Calu3 (cell line): ENCODE data around the gene LRRTM4. TPM values are rescaled to one million over a fixed set of nuclear protein-coding genes. Genes with fewer than 3 reads are reported as not detected.

Source experiments
- BruUV-seq: library from RNA; stranded (reverse); fragments of 400-500 nt; replicated peaks from 2 replicates; lab custom pipeline; 2021; lab: Mats Ljungman, UMichigan
- CTCF ChIA-PET: fragments of 300-600 bp; sonication (Branson Sonifier 250); formaldehyde crosslinking; loops from one replicate; lab custom pipeline; 2022; ENCODE audit warnings: antibody characterized with exemption; lab: Charles Lee
- DNase-seq: peaks from one replicate; pipeline ENCODE4 v3.0.0; 2022
- H3K27ac Mint-ChIP-seq: one replicate; pipeline ENCODE4 v1.8.0; 2022; ENCODE audit warnings: mixed read lengths; ENCODE audit not compliant: unreplicated experiment
- H3K27me3 Mint-ChIP-seq: one replicate; pipeline ENCODE4 v1.8.0; 2022; ENCODE audit warnings: mixed read lengths; ENCODE audit not compliant: unreplicated experiment
- H3K36me3 Mint-ChIP-seq: one replicate; pipeline ENCODE4 v1.8.0; 2022; ENCODE audit warnings: mild to moderate bottlenecking, moderate library complexity, mixed read lengths; ENCODE audit not compliant: insufficient read depth, unreplicated experiment
- H3K4me1 Mint-ChIP-seq: one replicate; pipeline ENCODE4 v1.8.0; 2022; ENCODE audit warnings: mild to moderate bottlenecking, low read depth, mixed read lengths; ENCODE audit not compliant: unreplicated experiment
- H3K4me3 Mint-ChIP-seq: one replicate; pipeline ENCODE4 v1.8.0; 2022; ENCODE audit warnings: mild to moderate bottlenecking, low read depth, moderate library complexity, mixed read lengths; ENCODE audit not compliant: unreplicated experiment
- H3K9me3 Mint-ChIP-seq: one replicate; pipeline ENCODE4 v1.8.0; 2022; ENCODE audit warnings: low read depth, mixed read lengths; ENCODE audit not compliant: unreplicated experiment
- intact Hi-C: fragments of 100-400 bp; cut with micrococcal nuclease; formaldehyde crosslinking; loops from one replicate; pipeline ENCODE4 v1.10.0; 2022; ENCODE audit not compliant: unreplicated experiment
- total RNA-seq: library from RNA; stranded (reverse); gene quantifications from 2 replicates; pipeline ENCODE4 v1.2.3, GENCODE V29; 2022
- TF ChIP-seq, protein P1 (sequence below): fragments of 200-600 bp; IDR thresholded peaks from one replicate; pipeline ENCODE4 v1.8.0; 2022; ENCODE audit warnings: antibody characterized with exemption; ENCODE audit not compliant: unreplicated experiment

LRRTM4 gene
- total RNA-seq, 1 experiment from 2014 or later, result not detected

DNA sequence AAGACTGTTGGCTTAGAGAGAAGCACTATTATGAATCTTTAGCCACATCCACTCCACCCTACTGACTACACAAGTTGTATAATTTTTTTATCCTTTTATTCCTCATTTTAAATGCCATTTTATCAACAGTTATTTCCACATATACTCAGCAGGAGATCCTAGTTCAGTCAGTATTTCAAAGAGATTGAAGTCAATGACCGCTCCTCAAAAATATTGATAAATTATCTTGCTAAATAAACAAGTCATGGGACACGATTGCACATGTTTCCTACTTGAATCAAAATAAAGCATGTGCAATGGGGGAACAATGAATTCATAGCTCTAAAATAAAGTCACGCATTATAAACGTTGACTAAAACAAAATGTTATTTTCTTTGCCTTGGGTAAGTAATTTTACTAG is 496.5 kb downstream of the LRRTM4 start:
- H3K36me3 Mint-ChIP-seq, result no peaks in the 10 kb centered on the region
- H3K9me3 Mint-ChIP-seq, result peaks cover 16% of the 10 kb centered on the region
- H3K4me1 Mint-ChIP-seq, result no peaks in the 10 kb centered on the region
- no peak for DNase-seq
- intact Hi-C loops, result no loop called here
- H3K4me3 Mint-ChIP-seq, result no peak overlapping the region
- no peaks in the 10 kb centered on the region for H3K27me3 Mint-ChIP-seq
- TF ChIP-seq, protein P1, sequence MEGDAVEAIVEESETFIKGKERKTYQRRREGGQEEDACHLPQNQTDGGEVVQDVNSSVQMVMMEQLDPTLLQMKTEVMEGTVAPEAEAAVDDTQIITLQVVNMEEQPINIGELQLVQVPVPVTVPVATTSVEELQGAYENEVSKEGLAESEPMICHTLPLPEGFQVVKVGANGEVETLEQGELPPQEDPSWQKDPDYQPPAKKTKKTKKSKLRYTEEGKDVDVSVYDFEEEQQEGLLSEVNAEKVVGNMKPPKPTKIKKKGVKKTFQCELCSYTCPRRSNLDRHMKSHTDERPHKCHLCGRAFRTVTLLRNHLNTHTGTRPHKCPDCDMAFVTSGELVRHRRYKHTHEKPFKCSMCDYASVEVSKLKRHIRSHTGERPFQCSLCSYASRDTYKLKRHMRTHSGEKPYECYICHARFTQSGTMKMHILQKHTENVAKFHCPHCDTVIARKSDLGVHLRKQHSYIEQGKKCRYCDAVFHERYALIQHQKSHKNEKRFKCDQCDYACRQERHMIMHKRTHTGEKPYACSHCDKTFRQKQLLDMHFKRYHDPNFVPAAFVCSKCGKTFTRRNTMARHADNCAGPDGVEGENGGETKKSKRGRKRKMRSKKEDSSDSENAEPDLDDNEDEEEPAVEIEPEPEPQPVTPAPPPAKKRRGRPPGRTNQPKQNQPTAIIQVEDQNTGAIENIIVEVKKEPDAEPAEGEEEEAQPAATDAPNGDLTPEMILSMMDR, result no peak
- no TSS peak for BruUV-seq
- CTCF ChIA-PET, result no interaction called here
- no peak overlapping the region for H3K27ac Mint-ChIP-seq

DNA sequence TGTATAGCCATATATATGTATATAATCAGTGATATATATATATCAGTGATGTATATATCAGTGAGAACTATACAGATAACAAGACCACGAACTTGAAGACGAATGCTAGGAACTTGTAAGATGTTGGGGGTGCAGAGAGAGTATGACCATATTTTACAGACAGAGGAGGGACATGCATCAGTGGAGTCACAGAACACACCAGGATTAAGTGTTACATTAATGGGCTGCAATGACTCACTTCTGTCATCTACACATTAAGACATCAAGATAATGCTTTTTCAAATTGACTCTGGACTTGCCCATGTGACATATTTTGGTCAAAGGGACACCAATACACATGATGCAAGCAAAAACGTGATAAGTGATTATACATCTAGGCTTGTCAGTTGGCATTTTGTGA is 501.0 kb downstream of the LRRTM4 start:
- H3K27ac Mint-ChIP-seq, result no peak overlapping the region
- no peak overlapping the region for H3K4me3 Mint-ChIP-seq
- H3K27me3 Mint-ChIP-seq, result no peaks in the 10 kb centered on the region
- TF ChIP-seq, protein P1, result no peak
- H3K4me1 Mint-ChIP-seq, result no peaks in the 10 kb centered on the region
- intact Hi-C loops, result no loop called here
- no TSS peak for BruUV-seq
- no peaks in the 10 kb centered on the region for H3K36me3 Mint-ChIP-seq
- peaks cover 10% of the 10 kb centered on the region for H3K9me3 Mint-ChIP-seq
- no peak for DNase-seq
- CTCF ChIA-PET, result no interaction called here

- Mint-ChIP-seq H3K27ac (no peak overlapping the region), H3K4me3 (no peak overlapping the region), H3K36me3 (no peaks in the 10 kb centered on the region), H3K4me1 (no peaks in the 10 kb centered on the region), H3K9me3 (peaks cover 7% of the 10 kb centered on the region), H3K27me3 (no peaks in the 10 kb centered on the region)
- BruUV-seq, result no TSS peak
- CTCF ChIA-PET, result no interaction called here
- intact Hi-C loops, result no loop called here
- no peak for DNase-seq
- TF ChIP-seq, protein P1, result no peak
Observed at GRCh38 chr2:77018219-77018618, 504.0 kb downstream of the LRRTM4 start.

DNA sequence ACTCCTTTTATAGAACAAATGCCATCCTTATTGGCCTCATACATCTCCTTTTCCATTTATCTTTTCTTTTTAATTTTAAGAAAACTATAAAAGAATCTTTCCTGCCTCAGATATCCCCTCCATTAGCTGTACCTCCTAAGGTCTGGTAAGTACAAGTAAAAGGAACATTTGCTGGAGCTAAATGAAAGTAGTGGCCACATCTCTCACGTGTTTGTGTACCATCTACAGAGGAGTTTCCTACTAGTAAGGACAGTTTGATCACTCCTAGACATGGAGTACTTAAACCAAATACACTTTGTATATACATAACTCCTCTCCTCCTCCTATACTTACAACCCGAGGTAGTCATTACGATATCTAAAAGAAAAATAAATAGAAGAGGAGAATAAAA is 504.8 kb downstream of the LRRTM4 start:
- H3K36me3 Mint-ChIP-seq, result no peaks in the 10 kb centered on the region
- intact Hi-C loops, result no loop called here
- TF ChIP-seq, protein P1, result no peak
- no TSS peak for BruUV-seq
- H3K4me3 Mint-ChIP-seq, result no peak overlapping the region
- CTCF ChIA-PET, result no interaction called here
- H3K4me1 Mint-ChIP-seq, result no peaks in the 10 kb centered on the region
- peaks cover 9% of the 10 kb centered on the region for H3K9me3 Mint-ChIP-seq
- no peaks in the 10 kb centered on the region for H3K27me3 Mint-ChIP-seq
- no peak overlapping the region for H3K27ac Mint-ChIP-seq
- DNase-seq, result no peak
